GM19240 (cell line): ENCODE data around the gene SEMA3A.
"Not testable (repeated sequence)": the region's sequence is repeated elsewhere in the genome, so short reads cannot be mapped to it uniquely, and the experiment has no call there.

Source experiments
- DNase-seq: peaks from one replicate; pipeline ENCODE4 v3.0.0; 2011; ENCODE audit warnings: low spot score; ENCODE audit not compliant: insufficient read length

The SEMA3A gene

GRCh38 chr7:84069033-84069432 lies 125.6 kb downstream of the SEMA3A start:
- DNase-seq = no peak

GRCh38 chr7:84062489-84062901 lies 132.1 kb downstream of the SEMA3A start:
- not testable (repeated sequence) for DNase-seq

- no peak for DNase-seq
These were observed 133.8 kb downstream of the SEMA3A start for GRCh38 chr7:84060760-84061261.

GRCh38 chr7:84060000-84060399 lies 134.6 kb downstream of the SEMA3A start:
- no peak for DNase-seq

- no peak for DNase-seq
These were observed 136.1 kb downstream of the SEMA3A start for GRCh38 chr7:84058311-84059076.

- DNase-seq = no peak
These were observed 137.0 kb downstream of the SEMA3A start for GRCh38 chr7:84057576-84057975.

- no peak for DNase-seq
These were observed 138.5 kb downstream of the SEMA3A start for GRCh38 chr7:84055904-84056605.

GRCh38 chr7:84055199-84055598 lies 139.4 kb downstream of the SEMA3A start:
- DNase-seq = not testable (repeated sequence)

- no peak for DNase-seq
These were observed 145.3 kb downstream of the SEMA3A start for GRCh38 chr7:84049071-84049836.

GRCh38 chr7:84047085-84047484 lies 147.5 kb downstream of the SEMA3A start:
- no peak for DNase-seq

GRCh38 chr7:84044834-84045233 lies 149.8 kb downstream of the SEMA3A start:
- no peak for DNase-seq

- no peak for DNase-seq
These were observed 150.9 kb downstream of the SEMA3A start for GRCh38 chr7:84043661-84044191.

- DNase-seq = no peak
These were observed 152.5 kb downstream of the SEMA3A start for GRCh38 chr7:84042110-84042539.

GRCh38 chr7:84041649-84042048 lies 152.9 kb downstream of the SEMA3A start:
- no peak for DNase-seq

- DNase-seq = no peak
These were observed 154.2 kb downstream of the SEMA3A start for GRCh38 chr7:84040355-84040754.

GRCh38 chr7:84039432-84039831 lies 155.2 kb downstream of the SEMA3A start:
- DNase-seq = no peak

GRCh38 chr7:84027678-84028077 lies 166.9 kb downstream of the SEMA3A start:
- no peak for DNase-seq

GRCh38 chr7:84025332-84025927 lies 169.2 kb downstream of the SEMA3A start:
- DNase-seq = no peak

- DNase-seq = no peak
These were observed 171.8 kb downstream of the SEMA3A start for GRCh38 chr7:84022684-84023308.

- DNase-seq = no peak
These were observed 172.6 kb downstream of the SEMA3A start for GRCh38 chr7:84022009-84022408.
